ENCODE results near the gene NPHP4. TPM values are rescaled to one million over a fixed set of nuclear protein-coding genes. Genes with fewer than 3 reads are reported as not detected.

The NPHP4 gene
- polyA plus RNA-seq, 1 donor, result 5.1 TPM

DNA sequence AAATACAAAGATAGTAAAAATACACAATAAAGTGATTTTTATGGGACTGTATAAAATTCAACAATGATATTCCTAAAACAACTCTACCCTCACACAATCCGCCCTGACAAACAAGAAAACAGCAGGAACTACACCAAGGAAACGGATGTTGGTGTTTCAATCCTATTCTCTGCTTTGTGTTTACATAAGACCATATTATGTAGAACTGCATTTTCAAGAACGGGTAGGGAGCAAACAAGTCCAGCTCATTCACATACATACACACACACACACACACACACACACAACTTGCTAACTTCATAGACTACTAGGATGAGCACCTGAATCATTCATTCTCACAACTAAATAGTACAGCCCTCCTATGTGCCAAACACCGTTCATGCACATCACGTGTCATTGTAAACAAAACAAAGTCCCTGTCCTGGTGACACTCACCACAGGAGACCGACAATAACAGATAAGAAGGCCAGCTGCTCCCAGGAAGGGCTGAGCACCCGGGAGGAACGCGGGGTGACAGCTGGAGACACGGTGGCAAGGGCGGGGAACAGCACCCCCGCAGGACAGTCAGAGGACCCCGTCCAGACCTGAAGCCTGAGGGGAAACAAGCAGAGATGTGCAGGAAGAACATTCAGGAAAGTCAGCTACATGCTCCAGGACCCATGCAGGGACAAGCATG is 43.0 kb downstream of the NPHP4 start:
- DNase-seq, result no peak

DNA sequence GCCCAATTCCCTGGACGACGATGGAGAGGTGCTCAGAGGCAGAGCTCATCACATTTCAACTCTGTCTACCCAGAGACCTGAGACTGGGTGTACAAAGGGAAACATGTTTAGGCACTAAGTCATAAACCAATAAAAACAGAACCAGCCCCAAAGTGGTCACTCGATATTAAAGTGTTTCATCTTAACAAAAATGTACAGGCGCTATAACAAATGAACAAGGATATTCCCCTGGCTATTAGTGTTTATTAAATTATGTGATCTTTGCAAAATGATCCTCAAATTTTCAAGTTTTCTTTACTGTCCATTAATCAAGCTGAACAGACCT is 43.6 kb downstream of the NPHP4 start:
- no peak for DNase-seq

DNA sequence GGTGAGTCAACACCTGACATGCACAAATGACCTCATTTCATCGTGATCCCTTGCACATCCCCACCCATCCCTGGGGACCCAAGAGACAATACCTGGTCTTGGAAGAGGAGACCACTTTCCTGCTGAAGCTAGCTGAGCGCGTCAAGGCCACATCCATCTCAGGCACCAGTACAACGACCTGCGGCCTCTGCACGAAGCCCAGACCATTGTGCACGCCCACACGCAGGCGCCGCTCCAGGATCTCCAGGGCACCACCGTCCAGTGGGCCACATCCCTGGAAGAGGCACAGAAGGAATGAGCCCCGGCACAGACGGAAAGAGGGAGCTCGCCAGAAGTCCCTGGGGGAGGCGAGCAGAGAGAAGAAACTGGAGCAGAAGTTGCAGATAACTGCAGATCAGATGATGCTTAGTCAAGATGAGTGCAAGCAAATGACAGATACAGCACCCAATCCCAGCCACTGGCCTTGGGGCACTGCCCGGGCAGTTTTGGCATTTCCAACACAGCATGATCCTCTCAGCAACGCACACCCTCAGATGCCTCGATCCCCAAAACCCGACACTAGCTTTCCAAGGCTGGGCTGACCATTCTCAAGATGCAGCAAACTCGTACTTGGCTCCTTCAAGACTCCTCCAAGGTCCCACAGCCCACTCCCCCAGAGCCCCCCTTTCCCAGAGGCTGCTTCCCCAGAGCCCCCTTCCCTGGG is 44.1 kb downstream of the NPHP4 start:
- DNase-seq, result no peak

DNA sequence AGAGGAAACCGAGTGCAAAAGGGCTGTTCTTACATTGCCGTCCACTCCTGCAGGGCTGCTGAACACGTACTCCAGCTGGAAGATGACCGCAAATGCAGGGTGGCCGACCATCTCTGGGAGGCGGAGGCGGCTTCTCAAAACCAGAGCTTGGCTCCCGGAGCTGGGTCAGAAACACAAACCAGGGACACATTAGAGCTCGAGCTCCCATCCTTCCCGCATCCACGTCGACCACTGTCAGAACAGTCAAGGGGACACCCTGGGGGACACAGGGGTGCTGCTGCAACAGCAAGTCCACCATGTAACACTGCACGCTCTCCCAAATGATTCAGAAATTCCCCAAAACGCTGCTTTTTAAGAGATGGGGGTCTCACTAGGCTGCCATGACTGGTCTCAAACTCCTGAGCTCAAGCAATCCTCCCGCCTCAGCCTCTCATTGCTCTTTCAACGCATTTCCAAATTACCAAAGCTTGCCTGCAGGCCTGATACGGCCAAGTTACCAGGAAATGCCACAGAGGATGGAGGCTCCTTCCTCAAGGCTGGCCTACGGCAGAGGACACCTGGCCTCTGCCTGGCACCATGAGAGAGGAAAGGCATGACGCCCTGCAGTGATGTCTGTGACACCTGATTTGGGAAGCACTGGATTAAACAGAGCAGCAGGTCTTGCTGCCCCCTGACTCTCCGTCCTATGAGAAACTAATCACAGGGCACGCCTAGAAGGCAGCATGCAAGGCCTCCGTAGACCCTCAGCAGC is 45.0 kb downstream of the NPHP4 start:
- DNase-seq, result no peak

DNA sequence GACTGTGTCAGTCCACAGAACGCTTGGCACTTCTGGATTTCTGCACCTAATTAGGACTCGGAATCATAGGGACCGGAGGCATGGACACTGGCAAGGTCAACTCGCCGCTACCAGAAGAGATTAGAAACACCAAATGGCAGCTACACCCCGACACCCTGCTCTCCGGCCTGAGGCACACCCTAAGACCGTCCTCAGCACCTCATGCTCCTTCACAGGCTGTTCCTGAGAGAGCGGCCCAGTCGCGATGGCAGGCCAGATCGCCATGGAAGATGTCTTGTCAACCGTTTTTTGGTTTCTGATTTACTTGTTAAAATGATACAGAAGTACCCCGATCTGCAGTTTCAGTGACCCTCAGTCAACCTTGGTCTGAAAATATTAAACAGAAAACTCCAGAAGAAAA is 46.8 kb downstream of the NPHP4 start:
- no peak for DNase-seq

DNA sequence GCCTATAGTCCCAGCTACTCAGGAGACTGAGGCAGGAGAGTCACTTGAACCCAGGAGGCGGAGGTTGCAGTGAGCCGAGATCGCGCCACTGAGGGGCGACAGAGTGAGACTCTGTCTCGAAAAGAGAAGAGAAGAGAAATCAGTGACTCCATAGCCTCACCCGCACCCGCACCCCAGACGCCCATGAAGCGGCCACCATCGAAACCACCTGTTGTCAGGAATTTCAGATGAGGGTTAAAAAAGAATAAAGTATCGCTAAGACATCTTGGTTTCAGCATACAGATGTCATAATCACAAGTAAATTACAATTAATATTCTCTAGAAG is 47.4 kb downstream of the NPHP4 start:
- no peak for DNase-seq

DNA sequence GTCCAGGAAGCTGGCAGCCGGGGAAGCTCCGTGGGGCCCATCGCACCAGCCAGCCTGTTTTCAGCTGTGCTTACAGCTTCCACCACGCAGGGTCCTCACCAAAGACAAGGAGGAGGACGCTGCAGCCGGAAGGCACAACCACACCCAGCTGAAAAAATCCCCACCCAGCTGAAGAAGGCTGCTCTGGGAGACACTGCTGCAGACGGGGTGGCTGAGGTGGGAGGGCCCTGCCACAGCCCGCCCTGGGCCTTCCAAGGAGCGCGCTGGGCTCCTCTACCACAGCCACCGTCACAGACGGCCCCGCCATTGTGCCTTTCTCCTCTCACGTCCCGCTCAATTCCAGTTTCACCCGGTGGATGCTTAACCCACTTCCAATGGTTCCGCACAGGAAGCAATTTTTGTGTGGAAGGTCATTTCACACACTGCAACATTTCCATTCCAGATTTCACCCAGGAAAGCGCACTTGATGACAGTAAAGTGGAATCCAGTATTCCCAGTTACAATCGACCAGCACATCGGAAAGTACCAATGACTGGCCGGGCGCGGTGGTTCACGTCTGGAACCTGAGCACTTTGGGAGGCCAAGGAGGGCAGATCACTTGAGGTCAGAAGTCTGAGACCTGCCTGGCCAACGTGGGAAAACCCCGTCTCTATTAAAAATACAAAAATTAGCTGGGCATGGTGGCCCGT is 47.9 kb downstream of the NPHP4 start:
- no peak for DNase-seq

DNA sequence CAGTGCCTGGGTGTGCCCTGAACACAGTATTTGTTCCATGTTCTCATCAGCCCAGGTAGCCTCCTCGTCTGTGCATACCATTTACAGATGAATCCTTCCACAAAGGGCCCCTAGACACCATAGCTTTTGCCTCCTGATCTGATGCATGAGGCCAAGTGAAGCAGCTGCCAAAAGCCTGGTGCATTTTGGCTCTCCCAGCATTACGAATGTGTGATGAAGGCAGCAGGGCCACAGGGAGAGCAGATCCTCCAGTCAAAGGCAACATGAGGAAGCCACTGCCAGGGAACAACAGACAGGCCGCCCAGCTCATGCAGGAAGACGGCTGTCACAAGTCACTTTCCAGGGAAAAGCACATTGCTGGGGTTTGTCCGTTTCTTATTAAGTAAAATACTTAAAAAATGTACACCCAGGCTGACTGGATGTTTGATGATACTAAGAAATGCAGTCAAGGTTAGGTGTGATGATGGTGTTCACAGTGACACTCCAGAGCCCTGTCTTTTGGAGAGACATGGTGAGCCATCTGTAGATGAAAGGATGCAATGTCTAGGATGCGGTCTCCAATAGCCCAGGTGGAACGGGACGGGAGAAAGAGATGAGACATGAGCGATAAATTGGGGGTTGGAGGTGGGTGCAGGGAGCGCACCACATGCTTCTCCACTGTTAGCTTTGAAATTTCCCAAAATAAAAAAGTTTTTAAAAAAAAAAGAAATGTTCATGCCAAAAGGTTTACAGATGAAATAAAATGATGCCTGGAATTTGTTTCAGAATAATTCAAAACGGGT is 48.7 kb downstream of the NPHP4 start:
- no peak for DNase-seq

DNA sequence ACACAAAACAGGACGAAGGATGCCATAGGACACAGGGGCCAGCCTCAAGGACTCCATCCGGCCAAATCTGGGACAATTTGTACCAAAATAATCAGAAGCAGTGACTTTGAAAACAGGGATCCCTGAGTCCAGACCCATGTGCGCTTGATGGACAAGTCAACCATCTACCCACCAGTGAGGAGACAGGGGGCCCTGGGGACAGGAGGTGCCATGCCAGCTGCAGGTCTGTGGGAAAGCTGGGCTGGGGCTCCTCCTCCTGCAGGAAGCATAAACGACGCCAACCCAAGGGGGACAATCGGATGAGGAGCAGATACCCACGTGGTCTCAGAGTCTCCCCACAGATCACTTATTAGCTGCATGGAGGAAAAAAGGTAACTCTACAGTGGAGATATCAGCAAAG is 50.6 kb downstream of the NPHP4 start:
- no peak for DNase-seq

DNA sequence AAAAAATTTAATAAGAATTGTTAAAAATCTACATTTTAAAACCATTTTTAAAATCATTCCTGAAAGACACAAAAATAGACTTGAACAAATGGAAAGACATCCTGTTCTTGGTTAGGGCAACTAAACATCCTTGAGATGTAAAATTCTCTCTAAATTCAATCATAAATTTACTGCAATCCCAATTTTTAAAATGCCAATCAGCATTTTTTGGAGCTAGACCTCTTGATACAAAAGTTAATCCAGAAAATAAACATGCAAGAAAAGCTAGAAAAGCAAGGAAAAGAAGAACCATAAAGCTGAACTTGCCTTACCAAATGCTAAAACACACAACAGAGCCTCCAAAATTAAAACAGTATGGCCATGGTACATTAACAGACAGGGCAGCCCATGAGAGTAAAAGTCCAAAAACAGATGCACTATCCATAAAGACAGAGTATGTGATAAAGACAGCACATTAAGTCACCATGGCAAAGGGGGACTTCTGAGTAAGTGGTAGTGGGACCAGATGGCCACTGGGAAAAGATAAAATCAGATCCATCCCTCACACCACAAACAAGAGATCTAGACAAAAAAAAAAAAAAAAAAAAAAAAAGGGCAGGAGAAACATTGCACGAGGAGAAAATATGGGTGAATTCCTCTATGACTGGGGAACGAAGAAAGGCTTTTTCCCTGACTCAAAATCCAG is 51.4 kb downstream of the NPHP4 start:
- no peak for DNase-seq

DNA sequence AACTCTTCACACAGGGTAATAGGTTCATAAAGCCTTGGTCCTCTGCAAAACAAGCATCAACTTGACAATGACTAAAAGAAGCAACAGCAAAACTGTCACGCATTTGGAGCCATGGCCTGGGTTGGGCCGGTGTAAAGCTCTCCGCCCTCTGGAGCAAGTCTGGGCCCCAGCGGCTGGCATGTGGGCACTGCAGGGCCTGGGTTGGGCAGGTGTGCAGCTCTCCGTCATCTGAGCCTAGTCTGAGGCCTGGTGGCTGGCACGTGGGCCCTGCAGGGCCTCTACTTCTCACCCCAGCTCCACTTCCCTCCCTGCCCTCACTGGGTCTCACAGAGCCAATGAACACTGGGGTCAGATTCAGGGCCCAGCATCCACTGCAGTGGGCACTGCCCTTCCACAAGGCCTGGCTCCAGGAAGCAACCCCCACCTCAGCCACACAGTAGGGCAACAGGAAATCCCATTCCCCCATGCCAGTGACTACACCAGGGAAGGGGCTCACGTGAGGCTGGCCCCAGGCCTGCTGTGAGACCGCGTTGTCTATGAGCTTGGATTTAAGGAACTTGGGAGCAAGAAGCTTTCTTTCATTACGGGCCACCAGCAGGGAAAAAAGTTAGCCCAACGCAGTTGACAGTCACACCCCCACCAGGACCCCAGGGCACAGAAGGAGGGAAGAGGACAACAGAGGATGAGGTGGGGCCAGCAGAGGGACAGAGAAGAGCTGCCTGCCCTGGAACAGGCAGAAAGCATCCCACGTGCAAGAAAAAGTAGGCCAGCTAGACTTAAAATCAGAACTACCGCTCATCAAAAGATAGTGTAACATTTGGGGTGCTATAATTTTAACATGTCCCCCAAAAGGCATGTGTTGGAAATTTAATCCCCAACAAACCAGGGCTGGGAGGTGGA is 52.7 kb downstream of the NPHP4 start:
- DNase-seq, result no peak

DNA sequence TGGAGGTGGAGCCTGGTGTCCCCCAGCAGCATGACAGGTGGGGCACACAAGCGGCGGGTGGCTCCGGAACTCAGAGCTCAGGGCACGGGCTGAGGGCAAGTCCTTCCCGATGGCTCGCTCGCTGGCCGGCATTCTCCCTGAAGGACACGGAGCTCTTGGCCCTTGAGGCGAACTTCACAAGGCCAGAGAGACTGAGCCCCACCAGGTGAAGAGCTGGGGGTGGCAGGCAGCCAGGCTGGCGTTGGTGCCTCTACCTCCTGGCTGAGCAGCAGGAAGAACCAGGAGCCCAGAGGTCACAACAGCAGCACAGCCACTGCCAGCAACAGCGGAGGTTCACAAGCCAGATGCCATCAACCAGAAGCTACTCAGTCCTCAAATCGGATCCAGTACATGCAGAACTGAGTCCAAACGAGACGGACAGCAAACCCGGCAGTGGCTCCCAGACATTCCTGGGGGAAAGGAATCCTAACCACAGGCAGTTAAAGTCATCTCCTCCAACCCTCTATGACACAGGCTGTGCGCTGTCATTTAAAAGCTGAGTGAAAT is 54.1 kb downstream of the NPHP4 start:
- no peak for DNase-seq

DNA sequence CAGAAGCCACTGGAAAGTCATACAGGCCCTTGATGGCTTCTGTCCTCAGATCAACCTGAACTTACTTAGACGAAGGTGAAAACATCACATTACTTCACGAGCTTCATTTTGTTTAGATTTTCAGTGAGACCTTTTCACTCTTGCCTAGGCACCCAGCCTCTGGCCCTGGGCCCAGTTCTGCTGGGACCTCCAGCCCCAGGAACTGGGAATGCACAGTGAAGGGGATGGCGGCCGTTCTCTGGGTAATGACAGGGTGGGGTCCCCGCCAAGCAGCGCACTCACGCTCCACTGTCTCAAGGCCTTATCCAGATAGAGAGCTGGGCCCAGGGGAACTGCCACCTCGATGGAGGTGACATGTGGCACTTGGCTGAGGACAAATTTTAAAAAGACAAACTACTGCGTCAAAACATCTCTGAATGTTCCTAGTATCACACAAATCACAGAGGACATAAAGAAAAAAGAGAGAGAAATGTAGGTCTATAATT is 54.8 kb downstream of the NPHP4 start:
- DNase-seq, result no peak

DNA sequence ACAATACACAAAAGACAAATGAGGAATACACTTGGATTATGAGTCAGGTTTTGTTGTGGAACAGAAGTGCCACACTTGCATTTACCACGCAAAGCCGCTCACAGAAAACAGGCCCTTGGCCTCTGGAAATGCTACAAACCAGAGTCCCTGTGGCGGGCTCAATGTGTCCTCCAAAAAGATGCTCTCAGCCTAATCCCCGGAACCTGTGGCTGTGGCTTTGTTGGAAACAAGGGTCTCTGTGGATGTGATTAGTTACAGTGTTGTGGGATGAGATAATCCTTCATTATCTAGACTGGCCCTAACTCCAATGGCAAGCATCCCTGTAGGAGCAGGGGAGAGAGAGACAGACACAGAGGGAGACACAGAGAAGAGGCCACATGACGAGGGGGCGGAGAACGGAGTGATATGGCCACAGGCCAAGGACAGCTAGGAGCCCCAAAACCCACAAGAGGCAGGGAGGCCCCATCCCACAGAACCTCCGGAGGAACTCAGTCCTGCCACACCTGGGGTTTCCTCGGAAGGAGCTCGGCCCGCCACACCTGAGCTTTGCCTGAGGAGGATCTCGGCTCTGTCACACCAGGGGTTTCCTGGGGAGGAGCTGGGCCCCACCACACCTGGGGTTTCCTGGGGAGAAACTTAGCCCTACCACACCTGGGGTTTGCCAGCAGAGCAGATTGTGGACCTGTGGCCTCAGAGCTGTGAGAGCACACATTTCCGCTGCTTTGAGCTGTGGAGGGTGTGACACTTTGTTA is 55.4 kb downstream of the NPHP4 start:
- DNase-seq, result no peak

DNA sequence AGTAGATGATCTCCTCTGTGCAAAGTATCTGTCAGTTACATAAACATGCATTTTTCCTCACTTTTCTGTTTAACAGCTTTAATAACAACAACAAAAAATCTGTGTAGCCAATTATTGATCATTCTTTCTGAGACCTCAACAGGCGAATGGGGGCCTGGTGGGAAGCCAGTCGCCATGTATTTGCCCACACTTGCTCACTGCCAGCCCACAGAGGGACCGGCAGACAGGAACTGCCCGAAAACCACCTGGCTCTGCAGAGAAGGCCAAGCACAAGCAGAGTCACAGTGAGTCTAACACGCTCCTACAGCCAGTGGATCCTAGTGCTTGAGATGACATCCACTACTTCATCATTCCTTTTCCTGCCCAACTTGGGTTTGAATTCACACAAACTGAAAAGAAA is 56.1 kb downstream of the NPHP4 start:
- DNase-seq, result no peak

DNA sequence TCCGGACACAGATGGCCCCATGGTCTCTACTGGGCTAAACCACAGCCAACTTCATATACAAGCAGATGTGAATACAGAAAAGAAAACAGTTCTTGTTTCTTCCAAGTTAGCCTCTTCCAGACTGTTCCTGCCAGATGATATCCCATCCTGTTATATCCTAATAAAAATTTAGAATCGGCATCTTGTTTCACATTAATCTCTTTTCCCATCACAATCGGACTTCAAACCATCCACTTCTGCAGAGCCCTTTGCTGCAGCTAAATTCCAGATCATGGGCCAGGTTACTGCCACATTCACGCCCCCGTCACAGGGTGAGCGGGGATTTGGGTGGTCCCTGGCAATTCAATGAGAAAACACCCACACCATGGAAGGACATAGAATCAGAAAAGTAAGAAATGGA is 57.2 kb downstream of the NPHP4 start:
- DNase-seq, result no peak

DNA sequence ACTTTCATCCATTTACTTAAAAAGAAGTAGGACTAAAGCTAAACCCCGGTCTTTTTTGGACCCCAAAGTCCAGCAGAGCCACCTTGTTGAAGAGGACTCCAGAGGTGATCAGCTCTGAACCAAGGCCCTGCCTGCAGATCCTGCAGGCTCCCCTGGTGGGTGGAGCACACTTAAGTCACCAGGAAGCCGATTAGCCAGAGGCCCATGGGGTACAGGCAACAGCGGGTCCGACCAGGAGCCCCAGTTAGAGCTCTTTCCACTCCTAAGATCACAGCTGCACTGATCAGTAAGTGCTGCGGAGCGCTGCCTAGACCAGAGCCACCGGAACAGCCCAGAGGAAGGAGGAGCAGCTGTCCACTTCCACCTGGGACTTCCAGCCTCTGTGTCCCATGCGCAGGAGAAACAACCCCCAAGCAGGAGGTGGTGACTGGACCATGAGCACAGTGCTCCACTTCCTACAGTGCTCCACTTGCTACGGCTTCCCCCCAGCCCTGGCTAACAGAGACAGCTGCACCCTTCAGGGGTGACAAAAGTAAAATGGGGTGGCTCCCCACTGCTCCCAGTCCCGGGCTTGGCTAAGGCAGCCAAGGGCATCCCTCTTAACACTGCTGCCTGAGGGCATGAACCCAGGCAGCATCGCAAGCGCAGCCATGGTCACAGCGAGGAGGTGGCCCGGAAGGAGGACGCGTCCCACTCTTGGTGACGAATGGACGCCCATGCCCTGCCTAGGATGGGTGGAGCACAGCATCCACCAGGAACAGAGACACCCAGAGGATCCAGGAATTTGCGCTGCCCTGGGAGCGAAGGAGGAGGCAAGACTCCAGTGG is 58.0 kb downstream of the NPHP4 start:
- no peak for DNase-seq

DNA sequence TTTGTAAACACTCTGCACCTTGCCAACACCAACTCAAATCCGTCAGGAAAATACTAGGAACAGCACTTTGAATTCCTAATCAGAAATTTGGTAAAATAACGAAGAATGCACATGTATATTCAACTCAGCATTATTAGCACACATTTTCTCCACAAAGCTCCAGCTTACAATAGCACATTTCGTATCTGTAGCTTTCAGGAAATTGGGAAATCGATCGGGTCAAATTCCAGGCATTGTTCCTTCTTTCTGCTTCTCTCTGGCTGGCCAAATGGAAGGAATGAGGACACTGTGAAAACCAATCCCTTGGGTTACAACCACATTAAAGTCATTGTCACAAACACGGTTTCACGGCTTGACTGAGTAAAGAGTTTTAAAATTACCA is 58.6 kb downstream of the NPHP4 start:
- DNase-seq, result no peak

DNA sequence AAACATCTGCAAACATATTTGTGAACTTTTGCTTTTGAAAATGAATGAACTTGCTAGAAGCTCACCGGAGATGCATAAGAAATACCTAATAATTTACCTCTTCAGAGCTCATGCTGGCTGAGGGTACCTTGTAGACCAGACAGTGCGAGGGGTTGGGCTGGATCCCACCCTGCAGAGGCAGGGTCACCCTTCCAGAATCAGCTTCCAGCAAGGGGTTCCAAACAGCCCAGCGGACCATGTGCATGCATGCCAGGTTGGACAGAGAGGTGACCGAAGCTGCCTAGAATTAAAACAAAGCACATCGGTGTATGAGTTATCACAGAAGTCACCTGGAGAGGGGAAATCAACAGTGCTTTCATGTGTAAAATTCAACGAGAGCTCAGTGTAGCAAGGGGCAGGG is 59.2 kb downstream of the NPHP4 start:
- DNase-seq, result no peak
